Heart right ventricle (tissue), 16 donors: ENCODE data around the gene GDPD3. TPM values are rescaled to one million over a fixed set of nuclear protein-coding genes. Genes with fewer than 3 reads are reported as not detected.

Experiments used
- ATAC-seq, 8 donors: fragments of 200-7000 bp; cut with Tn5 transposase; one replicate each; pipeline ENCODE4 v1.9.1; 2020; ENCODE audit warnings: mild to moderate bottlenecking in 8 of 8, moderate library complexity in 8 of 8, moderate number of reproducible peaks in 1 of 8
- DNase-seq, 2 donors: peaks; one replicate each; pipeline ENCODE4 v3.0.0-alpha.2; 2020
- H3K27ac ChIP-seq, 10 donors: fragments of 200-600 bp; sonication (generic) in 2 of 10; one replicate each; pipeline versions ENCODE4 v1.5.0 to v1.8.0; 2020 to 2022; ENCODE audit warnings: mild to moderate bottlenecking in 3 of 10
- H3K27me3 ChIP-seq, 7 donors: fragments of 200-600 bp; one replicate each; pipeline ENCODE4 v1.8.0; 2021 to 2022; ENCODE audit warnings: mild to moderate bottlenecking in 2 of 7
- H3K36me3 ChIP-seq, 9 donors: fragments of 200-600 bp; sonication (generic) in 1 of 9; one replicate each; pipeline versions ENCODE4 v1.5.0 to v1.8.0; 2020 to 2022; ENCODE audit warnings: mild to moderate bottlenecking in 2 of 9
- H3K4me1 ChIP-seq, 9 donors: fragments of 200-600 bp; sonication (generic) in 1 of 9; one replicate each; pipeline versions ENCODE4 v1.5.0 to v1.8.0; 2020 to 2022; ENCODE audit warnings: mild to moderate bottlenecking in 4 of 9
- H3K4me3 ChIP-seq, 10 donors: fragments of 200-600 bp; sonication (generic) in 2 of 10; one replicate each; pipeline versions ENCODE4 v1.5.0 to v1.8.0; 2020 to 2022; ENCODE audit warnings: mild to moderate bottlenecking in 7 of 10, moderate library complexity in 2 of 10
- H3K9me3 ChIP-seq, 11 donors: fragments of 200-600 bp in 10 of 11; sonication (generic) in 2 of 11; one replicate each; pipeline versions ENCODE4 v1.5.0 to v1.8.0; 2013 to 2022; ENCODE audit warnings: mild to moderate bottlenecking in 2 of 11, control low read depth in 1 of 11, moderate library complexity in 1 of 11
- CTCF ChIP-seq, 9 donors: fragments of 200-600 bp; sonication (generic) in 2 of 9; IDR thresholded peaks; one replicate each; pipeline versions ENCODE4 v1.5.0 to v1.8.0; 2021 to 2022; ENCODE audit warnings: antibody characterized with exemption in 9 of 9, mild to moderate bottlenecking in 5 of 9, moderate library complexity in 1 of 9
- WGBS, 2 donors: extraction: QIAGEN DNeasy Blood & Tissue Kit; methylation state at CpG; one replicate each; pipeline ENCODE4 v1.1.7; 2013; ENCODE audit warnings: inconsistent platforms in 1 of 2; 5-methylcytosine and 5-hydroxymethylcytosine counted together
- intact Hi-C, 10 donors: fragments of 100-400 bp; cut with DNase I; formaldehyde crosslinking; loops; one replicate each; pipeline versions ENCODE4 v1.11.1 to v1.14.2; 2022
- long read RNA-seq, 3 donors: library from polyadenylated mRNA; unstranded; transcript quantifications; one replicate each; pipeline ENCODE4 v2.0.0, GENCODE V29; 2020 to 2021
- polyA plus RNA-seq, 2 donors: library from polyadenylated mRNA; stranded (reverse); fragments of 200-250 nt; gene quantifications; one replicate each; pipeline ENCODE4 v1.2.3, GENCODE V29; 2013
- total RNA-seq, 10 donors: library from RNA; stranded (reverse); fragmentation: NEBNext Ultra II Directional in 3 of 10; extraction: Animal tissue kit (Norgen Biotek cat#: 25700) in 3 of 10; gene quantifications; one replicate each; pipeline versions ENCODE4 v1.2.1 to v1.2.4, GENCODE V29; 2021 to 2023
- donor health status: Arrhythmogenic right ventricular cardiomyopathy.
- donor health status: ischemic (EF 13 %, LVEDD 7.1; RV severe dilation, severe dysfunction).
- donor health status: healthy with polysubstance abuse.
- donor health status: DM: no; HTN: yes; CAD: no.
- donor health status: DM: no; HTN: no; CAD: no.
- donor health status: ischemic (EF 25% LVEDD 6.9; RV normal size, moderate dysfunction).
- donor health status: ischemic (EF 25% LVEDD 5.7; RV mildly dilated, moderate dysfunction).
- donor health status: healthy.
- donor health status: DM: yes; HTN: yes; CAD: no.
- donor health status: Ischemic cardiomyopathy.
- donor health status: ischemic (EF 35%, LVEDD 5.7; RV mildly dilated, moderate dysfunction).
- donor health status: nonischemic (EF 11% LVEDD 7.7; RV severe dilation, severe dysfunction).
- donor health status: DM: yes; HTN: yes; CAD: no.
- donor health status: PGD.
- donor health status: ischemic (EF 29% LVEDD 5.4; RV normal size, mild dysfunction).
- donor health status: nonischemic (EF 23%, LVEDD 6.1; RV moderate dilation, normal function).

The GDPD3 gene, protein sequence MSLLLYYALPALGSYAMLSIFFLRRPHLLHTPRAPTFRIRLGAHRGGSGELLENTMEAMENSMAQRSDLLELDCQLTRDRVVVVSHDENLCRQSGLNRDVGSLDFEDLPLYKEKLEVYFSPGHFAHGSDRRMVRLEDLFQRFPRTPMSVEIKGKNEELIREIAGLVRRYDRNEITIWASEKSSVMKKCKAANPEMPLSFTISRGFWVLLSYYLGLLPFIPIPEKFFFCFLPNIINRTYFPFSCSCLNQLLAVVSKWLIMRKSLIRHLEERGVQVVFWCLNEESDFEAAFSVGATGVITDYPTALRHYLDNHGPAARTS
- total RNA-seq (1 to 10 TPM in 9 of 10 donors, under 1 TPM in 1; 0.85 to 3.6 (median 1.5) TPM), polyA plus RNA-seq (1 to 10 TPM; 1.2 to 6.4 TPM)
- long read RNA-seq, donor 1, partial matches to known transcripts, result 1 of 3 reads
- long read RNA-seq, donor 1, other reads (novel, unspliced or antisense), result 2 of 3 reads
- long read RNA-seq, donor 2, partial matches to known transcripts, result 1 of 3 reads
- long read RNA-seq, donor 2, other reads (novel, unspliced or antisense), result 2 of 3 reads
- long read RNA-seq, donor 3, result 0 reads

DNA sequence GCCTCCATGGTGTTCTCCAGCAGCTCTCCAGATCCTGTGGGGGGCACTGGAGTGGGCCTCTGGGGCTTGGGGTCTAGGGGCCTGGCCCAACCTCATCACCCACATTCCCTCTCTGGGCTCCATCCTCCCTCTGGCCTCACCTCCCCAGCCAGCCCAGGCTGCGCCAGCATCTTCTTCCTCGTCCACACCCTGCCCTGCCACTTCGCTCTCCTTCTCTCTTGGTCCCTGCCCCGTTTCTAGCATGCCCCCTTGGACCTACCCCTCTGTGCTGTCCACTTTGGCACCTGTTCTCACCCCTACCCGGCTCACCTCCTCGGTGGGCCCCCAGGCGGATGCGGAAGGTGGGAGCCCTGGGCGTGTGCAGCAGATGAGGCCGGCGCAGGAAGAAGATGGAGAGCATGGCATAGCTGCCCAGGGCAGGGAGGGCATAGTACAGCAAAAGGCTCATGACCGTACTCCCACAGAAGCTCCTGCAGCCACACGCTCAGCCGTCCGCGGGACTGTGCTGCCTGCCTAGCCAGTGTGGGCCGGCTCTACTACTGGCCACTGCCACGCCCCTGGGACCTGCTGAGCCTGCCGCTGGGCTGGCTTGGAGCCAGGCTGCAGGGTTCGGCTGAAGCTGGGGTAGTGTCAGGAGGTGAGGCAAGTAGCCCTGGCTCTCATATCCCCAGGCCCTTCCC is at the start of gene GDPD3:
Gene GDPD3, minus strand, starts transcription at position 507 of the 680 bp plus-strand sequence. Its CDS starts 59 bp downstream, at position 448.
- DNase-seq, result peak in 1 of 2 donors; percentile 52
- peak in 6 of 8 donors; percentile 30 to 64 (median 48) for ATAC-seq

DNA sequence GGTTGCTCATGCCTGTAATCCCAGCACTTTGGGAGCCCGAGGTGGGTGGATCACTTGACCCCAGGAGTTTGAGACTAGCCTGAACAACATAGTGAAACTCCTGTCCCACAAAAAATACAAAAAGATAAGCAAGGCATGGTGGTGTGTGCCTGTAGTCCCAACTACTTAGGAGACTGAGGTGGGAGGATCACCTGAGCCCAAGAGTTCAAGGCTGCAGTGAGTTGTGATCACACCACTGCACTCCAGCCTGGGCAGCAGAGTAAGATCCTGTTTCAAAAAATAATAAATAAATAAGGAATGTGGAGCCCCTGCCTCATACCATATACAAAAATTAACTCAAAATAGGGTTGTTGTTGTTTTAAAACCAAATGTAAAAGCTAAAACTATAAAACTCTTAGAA is 43.9 kb upstream of the GDPD3 start:
- H3K4me1 ChIP-seq, result no peaks in the 10 kb centered on the region
- no peaks in the 10 kb centered on the region for H3K36me3 ChIP-seq
- ATAC-seq (no peak), DNase-seq (no peak)
- 54 to 67% methylated on average over 1 of the region's 1 CpG for WGBS, 2 donors
- intact Hi-C loops, result no loop called here
- no peak overlapping the region for H3K27ac ChIP-seq
- no peak for TF ChIP-seq CTCF (IDR thresholded peaks at IDR 0.05)
- no peak overlapping the region for H3K4me3 ChIP-seq
- H3K9me3 ChIP-seq, result no peaks in the 10 kb centered on the region
- H3K27me3 ChIP-seq, result no peaks in the 10 kb centered on the region

More for the DNA sequence above, at the start of gene GDPD3:
- Histone ChIP-seq H3K4me3 (no peak within 1 kb of the TSS), H3K36me3 (peaks cover 6 to 100% (median 39%) of the 10 kb centered on the region in 9 donors), H3K27me3 (no peaks in the 10 kb centered on the region), H3K27ac (peak within 1 kb of the TSS in 1 of 10 donors; percentile 13), H3K9me3 (no peaks in the 10 kb centered on the region), H3K4me1 (peaks cover 0 to 9% (median 0%) of the 10 kb centered on the region in 9 donors)
- WGBS, 2 donors, result 71 to 75% methylated on average over 20 of the region's 20 CpGs
- TF ChIP-seq CTCF (IDR thresholded peaks at IDR 0.05), result no peak
- intact Hi-C loops, result loop anchor here in 1 of 10 donors (10.0 kb wide), 1 partner anchor 312 kb away; no protein-coding TSS in a partner anchor

- DNase-seq (no peak), ATAC-seq (no peak)
- Histone ChIP-seq H3K4me1 (no peaks in the 10 kb centered on the region), H3K9me3 (peaks cover 0 to 2% (median 0%) of the 10 kb centered on the region in 11 donors), H3K36me3 (no peaks in the 10 kb centered on the region), H3K4me3 (no peak overlapping the region), H3K27me3 (no peaks in the 10 kb centered on the region), H3K27ac (no peak overlapping the region)
- TF ChIP-seq CTCF (IDR thresholded peaks at IDR 0.05), result no peak
- intact Hi-C loops, result no loop called here
- 94 to 97% methylated on average over 5 of the region's 5 CpGs for WGBS, 2 donors
Observed at GRCh38 chr16:30155188-30155587, 41.9 kb upstream of the GDPD3 start.

DNA sequence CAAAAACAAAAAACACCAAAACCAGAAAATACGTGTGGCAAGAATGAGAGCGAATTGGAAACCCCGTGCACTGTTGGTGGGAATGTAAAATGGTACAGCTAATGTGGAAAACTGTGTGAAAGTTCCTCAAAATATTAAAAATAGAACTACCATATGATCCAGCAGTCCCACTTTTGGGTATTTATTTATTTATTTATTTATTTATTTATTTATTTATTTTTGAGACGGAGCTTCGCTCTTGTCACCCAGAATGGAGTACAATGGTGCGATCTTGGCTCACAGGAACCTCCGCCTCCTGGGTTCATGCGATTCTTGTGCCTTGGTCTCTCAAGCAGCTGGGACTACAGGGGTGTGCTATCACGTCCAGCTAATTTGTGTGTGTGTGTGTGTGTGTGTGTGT is 39.2 kb upstream of the GDPD3 start:
- Histone ChIP-seq H3K4me1 (peaks cover 0 to 13% (median 0%) of the 10 kb centered on the region in 9 donors), H3K27me3 (no peaks in the 10 kb centered on the region), H3K9me3 (peaks cover 0 to 19% (median 4%) of the 10 kb centered on the region in 11 donors), H3K36me3 (no peaks in the 10 kb centered on the region), H3K27ac (no peak overlapping the region), H3K4me3 (no peak overlapping the region)
- intact Hi-C loops, result no loop called here
- WGBS, 2 donors, result 95 to 96% methylated on average over 9 of the region's 9 CpGs
- TF ChIP-seq CTCF (IDR thresholded peaks at IDR 0.05), result no peak
- no peak for DNase-seq
- no peak for ATAC-seq
